ENCODE data around the gene ATP10A.

ATP10A gene

DNA sequence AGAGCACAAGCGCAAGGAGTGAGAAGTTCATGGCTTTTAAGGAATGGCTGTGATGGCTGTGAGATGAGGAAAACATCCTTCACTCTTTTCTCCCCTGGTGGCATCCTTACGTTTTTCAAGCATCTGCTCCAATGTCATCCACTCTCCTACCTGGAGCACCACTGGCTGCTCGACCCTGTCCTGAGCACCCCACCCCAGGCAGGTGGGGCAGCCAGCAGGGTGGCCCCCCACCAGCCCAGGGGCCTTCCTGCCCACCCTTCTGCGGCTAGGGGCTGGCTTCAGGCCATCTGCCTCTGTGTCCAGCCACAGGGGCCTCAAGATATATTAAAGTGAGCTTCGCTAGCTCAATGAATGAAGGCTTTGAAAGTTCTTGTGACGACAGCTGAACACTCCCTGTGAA, 56.1 kb downstream of the ATP10A start:
- Histone ChIP-seq H3K27ac (no peak overlapping the region), H3K36me3 (replicated peaks) (no peaks in the 10 kb centered on the region), H3K4me3 (ENCODE audit: low read depth, low read length) (no peak overlapping the region), H3K27me3 (replicated peaks) (no peaks in the 10 kb centered on the region)
- DNase-seq, result no peak
- in situ Hi-C loops (cut with HindIII; ENCODE audit: low pct_ligation_motif_present, low sequenced_read_pairs), result no loop called here
- TF ChIP-seq CTCF (IDR thresholded peaks at IDR 0.05; ENCODE audit: low read depth, low read length, missing control alignments), result no peak

- Histone ChIP-seq H3K27ac (no peak overlapping the region), H3K27me3 (replicated peaks) (no peaks in the 10 kb centered on the region)
- DNase-seq, result peak; percentile 8
Observed at GRCh38 chr15:25805031-25805430, 58.1 kb downstream of the ATP10A start.

GRCh38 chr15:25804451-25804850, 58.7 kb downstream of the ATP10A start:
- H3K36me3 ChIP-seq (replicated peaks), result no peaks in the 10 kb centered on the region
- in situ Hi-C loops (cut with HindIII; ENCODE audit: low pct_ligation_motif_present, low sequenced_read_pairs), result no loop called here
- no peak overlapping the region for H3K27ac ChIP-seq
- no peak for DNase-seq
- no peak overlapping the region for H3K4me3 ChIP-seq (ENCODE audit: low read depth, low read length)
- H3K27me3 ChIP-seq (replicated peaks), result no peaks in the 10 kb centered on the region
- no peak for TF ChIP-seq CTCF (IDR thresholded peaks at IDR 0.05; ENCODE audit: low read depth, low read length, missing control alignments)

More at GRCh38 chr15:25805031-25805430, 58.1 kb downstream of the ATP10A start:
- H3K4me3 ChIP-seq (ENCODE audit: low read depth, low read length), result no peak overlapping the region
- no peak for TF ChIP-seq CTCF (IDR thresholded peaks at IDR 0.05; ENCODE audit: low read depth, low read length, missing control alignments)
- H3K36me3 ChIP-seq (replicated peaks), result no peaks in the 10 kb centered on the region
- in situ Hi-C loops (cut with HindIII; ENCODE audit: low pct_ligation_motif_present, low sequenced_read_pairs), result no loop called here

DNA sequence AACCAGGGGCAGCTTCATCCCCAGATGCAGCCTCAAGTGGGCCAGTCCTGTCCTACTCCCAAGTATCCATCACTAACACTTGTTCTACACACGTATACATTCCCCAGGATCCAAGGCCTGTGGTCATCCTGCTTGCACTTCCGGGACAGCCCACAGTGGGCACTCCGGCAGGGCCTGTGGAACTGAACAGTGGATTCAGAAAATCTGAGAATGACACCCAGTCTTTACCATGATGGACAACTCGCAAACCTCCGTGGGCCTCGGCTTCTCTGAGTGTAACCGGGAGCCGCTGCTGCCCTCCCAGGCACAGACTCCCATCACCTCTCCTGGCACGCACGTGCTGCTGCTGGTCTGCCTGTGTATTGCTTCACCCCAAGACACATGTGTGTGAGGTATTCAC, 59.6 kb downstream of the ATP10A start:
- H3K27ac ChIP-seq, result no peak overlapping the region
- DNase-seq, result no peak
- H3K4me3 ChIP-seq (ENCODE audit: low read depth, low read length), result no peak overlapping the region
- TF ChIP-seq CTCF (IDR thresholded peaks at IDR 0.05; ENCODE audit: low read depth, low read length, missing control alignments), result no peak
- no peaks in the 10 kb centered on the region for H3K36me3 ChIP-seq (replicated peaks)
- H3K27me3 ChIP-seq (replicated peaks), result no peaks in the 10 kb centered on the region
- in situ Hi-C loops (cut with HindIII; ENCODE audit: low pct_ligation_motif_present, low sequenced_read_pairs), result no loop called here

- Histone ChIP-seq H3K27me3 (replicated peaks) (no peaks in the 10 kb centered on the region), H3K36me3 (replicated peaks) (no peaks in the 10 kb centered on the region), H3K4me3 (ENCODE audit: low read depth, low read length) (no peak overlapping the region), H3K27ac (no peak overlapping the region)
- no peak for TF ChIP-seq CTCF (IDR thresholded peaks at IDR 0.05; ENCODE audit: low read depth, low read length, missing control alignments)
- DNase-seq, result no peak
- in situ Hi-C loops (cut with HindIII; ENCODE audit: low pct_ligation_motif_present, low sequenced_read_pairs), result no loop called here
Observed at GRCh38 chr15:25803036-25803435, 60.1 kb downstream of the ATP10A start.

GRCh38 chr15:25802285-25802830, 60.8 kb downstream of the ATP10A start:
- no peak for TF ChIP-seq CTCF (IDR thresholded peaks at IDR 0.05; ENCODE audit: low read depth, low read length, missing control alignments)
- in situ Hi-C loops (cut with HindIII; ENCODE audit: low pct_ligation_motif_present, low sequenced_read_pairs), result no loop called here
- no peak overlapping the region for H3K4me3 ChIP-seq (ENCODE audit: low read depth, low read length)
- H3K27me3 ChIP-seq (replicated peaks), result no peaks in the 10 kb centered on the region
- H3K36me3 ChIP-seq (replicated peaks), result no peaks in the 10 kb centered on the region
- no peak overlapping the region for H3K27ac ChIP-seq
- DNase-seq, result no peak

All from brain microvascular endothelial cell (primary cell).